ENCODE measurements around the gene WWTR1. TPM values are rescaled to one million over a fixed set of nuclear protein-coding genes. Genes with fewer than 3 reads are reported as not detected.

WWTR1 gene
- total RNA-seq, 2 donors from 2014 or later, result 6.8 to 35.8 TPM

- no peaks in the 10 kb centered on the region for H3K36me3 ChIP-seq
- intact Hi-C loops (cut with DNase I), result no loop called here
- no peaks in the 10 kb centered on the region for H3K4me1 ChIP-seq
- H3K27me3 ChIP-seq, result peaks cover 34% of the 10 kb centered on the region
- no peak overlapping the region for H3K4me3 ChIP-seq
- no peak overlapping the region for H3K27ac ChIP-seq
- no peaks in the 10 kb centered on the region for H3K9me3 ChIP-seq
- no peak for TF ChIP-seq CTCF (IDR thresholded peaks at IDR 0.05)
- no peak for DNase-seq
- no peak overlapping the region for H3K9ac ChIP-seq (ENCODE audit: low read depth in 2 of 2, low read length in 2 of 2)
These were observed 4.3 kb downstream of the WWTR1 start for GRCh38 chr3:149653564-149653963.

GRCh38 chr3:149653136-149653535, 4.7 kb downstream of the WWTR1 start:
- Histone ChIP-seq H3K4me3 (no peak overlapping the region), H3K36me3 (no peaks in the 10 kb centered on the region), H3K9ac (ENCODE audit: low read depth in 2 of 2, low read length in 2 of 2) (no peak overlapping the region), H3K4me1 (no peaks in the 10 kb centered on the region), H3K27me3 (peaks cover 34% of the 10 kb centered on the region), H3K27ac (no peak overlapping the region), H3K9me3 (no peaks in the 10 kb centered on the region)
- intact Hi-C loops (cut with DNase I), result no loop called here
- DNase-seq, result no peak
- no peak for TF ChIP-seq CTCF (IDR thresholded peaks at IDR 0.05)

GRCh38 chr3:149650828-149651227, 7.0 kb downstream of the WWTR1 start:
- no peaks in the 10 kb centered on the region for H3K4me1 ChIP-seq
- H3K9ac ChIP-seq (ENCODE audit: low read depth in 2 of 2, low read length in 2 of 2), result no peak overlapping the region
- no peak for TF ChIP-seq CTCF (IDR thresholded peaks at IDR 0.05)
- H3K4me3 ChIP-seq, result no peak overlapping the region
- H3K27ac ChIP-seq, result no peak overlapping the region
- H3K36me3 ChIP-seq, result no peaks in the 10 kb centered on the region
- no peaks in the 10 kb centered on the region for H3K9me3 ChIP-seq
- intact Hi-C loops (cut with DNase I), result no loop called here
- no peak for DNase-seq
- peaks cover 15% of the 10 kb centered on the region for H3K27me3 ChIP-seq

GRCh38 chr3:149648525-149648924, 9.3 kb downstream of the WWTR1 start:
- H3K27me3 ChIP-seq, result peaks cover 15% of the 10 kb centered on the region
- TF ChIP-seq CTCF (IDR thresholded peaks at IDR 0.05), result no peak
- H3K9ac ChIP-seq (ENCODE audit: low read depth in 2 of 2, low read length in 2 of 2), result no peak overlapping the region
- H3K9me3 ChIP-seq, result no peaks in the 10 kb centered on the region
- intact Hi-C loops (cut with DNase I), result loop anchor here (10.0 kb wide), 1 partner anchor 94 kb away; no protein-coding TSS in a partner anchor
- no peak overlapping the region for H3K27ac ChIP-seq
- no peak for DNase-seq
- H3K4me1 ChIP-seq, result no peaks in the 10 kb centered on the region
- H3K36me3 ChIP-seq, result no peaks in the 10 kb centered on the region
- H3K4me3 ChIP-seq, result no peak overlapping the region

DNA sequence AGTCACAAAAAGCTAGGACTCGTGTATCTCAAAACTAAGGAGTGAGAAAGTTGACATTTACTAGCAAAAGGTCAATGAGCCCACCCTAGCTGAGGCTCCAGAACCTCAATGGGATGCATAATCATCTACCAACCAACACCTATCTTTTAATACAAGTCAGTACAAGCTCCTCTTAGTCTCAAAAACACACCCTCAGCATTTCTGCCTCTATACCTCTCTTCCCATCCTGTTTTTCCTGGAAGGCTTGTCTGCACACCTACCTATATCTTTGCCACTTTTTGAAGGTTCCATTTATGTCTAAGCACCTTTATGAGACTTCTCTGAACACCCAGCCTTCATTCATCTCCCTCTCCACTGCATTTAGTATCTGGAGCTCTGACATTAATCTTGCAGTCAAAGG, 10.0 kb downstream of the WWTR1 start:
- Histone ChIP-seq H3K27ac (no peak overlapping the region), H3K9ac (ENCODE audit: low read depth in 2 of 2, low read length in 2 of 2) (no peak overlapping the region), H3K36me3 (no peaks in the 10 kb centered on the region), H3K9me3 (no peaks in the 10 kb centered on the region), H3K4me1 (no peaks in the 10 kb centered on the region), H3K27me3 (peaks cover 12% of the 10 kb centered on the region), H3K4me3 (no peak overlapping the region)
- no peak for TF ChIP-seq CTCF (IDR thresholded peaks at IDR 0.05)
- no peak for DNase-seq
- intact Hi-C loops (cut with DNase I), result loop anchor here (10.0 kb wide), 1 partner anchor 93 kb away; no protein-coding TSS in a partner anchor

Measured in colonic mucosa (tissue), 4 donors.